Natural killer cell (primary cell): ENCODE results near the gene VRTN. TPM values are rescaled to one million over a fixed set of nuclear protein-coding genes. Genes with fewer than 3 reads are reported as not detected.
A peak's percentile ranks its signal among the peaks of the same experiment; 100 is the strongest.

Experiments
- ATAC-seq, 3 donors: fragments of 150-1000 bp in 2 of 3; fragments of 200-7000 bp in 1 of 3; cut with Tn5 transposase; 1 replicate in 1 of 3; 2 replicates in 2 of 3; pipeline ENCODE4 v1.10.0; 2021; ENCODE audit warnings: mild to moderate bottlenecking in 2 of 3, moderate library complexity in 2 of 3
- DNase-seq, 2 donors: peaks; one replicate each; pipeline versions ENCODE4 v3.0.0 to v3.0.0-alpha.2; 2013 to 2021; ENCODE audit warnings: mixed read lengths in 1 of 2
- H3K27ac ChIP-seq: one replicate; pipeline ENCODE4 v1.5.1; 2013; ENCODE audit warnings: mild to moderate bottlenecking, low read length
- H3K27me3 ChIP-seq: one replicate; pipeline ENCODE4 v1.6.1; 2013; ENCODE audit warnings: low read length; ENCODE audit not compliant: control insufficient read depth, insufficient read depth
- H3K36me3 ChIP-seq: one replicate; pipeline ENCODE4 v1.6.1; 2013; ENCODE audit warnings: low read length; ENCODE audit not compliant: control insufficient read depth, insufficient read depth
- H3K4me1 ChIP-seq: one replicate; pipeline ENCODE4 v1.6.1; 2013; ENCODE audit warnings: low read length; ENCODE audit not compliant: control insufficient read depth, insufficient read depth
- H3K4me3 ChIP-seq: one replicate; pipeline ENCODE4 v1.5.1; 2013; ENCODE audit warnings: low read length
- H3K9me3 ChIP-seq: one replicate; pipeline ENCODE4 v1.6.1; 2013; ENCODE audit warnings: low read length; ENCODE audit not compliant: control insufficient read depth, insufficient read depth
- H3K27ac Mint-ChIP-seq, 2 donors: one replicate each; pipeline ENCODE4 v1.8.0; 2022; ENCODE audit warnings: mild to moderate bottlenecking in 2 of 2, mixed read lengths in 2 of 2, moderate library complexity in 1 of 2
- H3K27me3 Mint-ChIP-seq, 2 donors: one replicate each; pipeline ENCODE4 v1.8.0; 2022; ENCODE audit warnings: low read depth in 2 of 2, mixed read lengths in 2 of 2
- H3K36me3 Mint-ChIP-seq: one replicate; pipeline ENCODE4 v1.8.0; 2022; ENCODE audit warnings: mixed read lengths
- H3K4me1 Mint-ChIP-seq, 2 donors: one replicate each; pipeline ENCODE4 v1.8.0; 2022; ENCODE audit warnings: mixed read lengths in 2 of 2
- H3K4me3 Mint-ChIP-seq: one replicate; pipeline ENCODE4 v1.8.0; 2022; ENCODE audit warnings: mild to moderate bottlenecking, moderate library complexity, mixed read lengths
- H3K9me3 Mint-ChIP-seq, 2 donors: one replicate each; pipeline ENCODE4 v1.8.0; 2022; ENCODE audit warnings: mixed read lengths in 2 of 2
- WGBS: methylation state at CpG from one replicate; pipeline ENCODE4 v1.1.7; 2013; ENCODE audit warnings: missing lambda C conversion rate; ENCODE audit not compliant: insufficient coverage; 5-methylcytosine and 5-hydroxymethylcytosine counted together
- intact Hi-C: fragments of 100-400 bp; cut with micrococcal nuclease; formaldehyde crosslinking; loops from one replicate; pipeline ENCODE4 v1.14.2; 2022
- total RNA-seq, 4 donors: library from RNA; stranded (reverse); fragments of 120-200 nt in 1 of 4; gene quantifications; one replicate each; pipeline versions ENCODE4 v1.2.3 to v1.2.4, GENCODE V29; 2013 to 2022
- TF ChIP-seq, protein P1 (sequence below): fragments of 200-600 bp; IDR thresholded peaks from one replicate; pipeline ENCODE4 v1.8.0; 2022; ENCODE audit warnings: antibody characterized with exemption

The VRTN gene
- total RNA-seq, 3 donors from 2014 or later (not counting 1 experiment from before 2014, with no cell fraction given) = not detected

DNA sequence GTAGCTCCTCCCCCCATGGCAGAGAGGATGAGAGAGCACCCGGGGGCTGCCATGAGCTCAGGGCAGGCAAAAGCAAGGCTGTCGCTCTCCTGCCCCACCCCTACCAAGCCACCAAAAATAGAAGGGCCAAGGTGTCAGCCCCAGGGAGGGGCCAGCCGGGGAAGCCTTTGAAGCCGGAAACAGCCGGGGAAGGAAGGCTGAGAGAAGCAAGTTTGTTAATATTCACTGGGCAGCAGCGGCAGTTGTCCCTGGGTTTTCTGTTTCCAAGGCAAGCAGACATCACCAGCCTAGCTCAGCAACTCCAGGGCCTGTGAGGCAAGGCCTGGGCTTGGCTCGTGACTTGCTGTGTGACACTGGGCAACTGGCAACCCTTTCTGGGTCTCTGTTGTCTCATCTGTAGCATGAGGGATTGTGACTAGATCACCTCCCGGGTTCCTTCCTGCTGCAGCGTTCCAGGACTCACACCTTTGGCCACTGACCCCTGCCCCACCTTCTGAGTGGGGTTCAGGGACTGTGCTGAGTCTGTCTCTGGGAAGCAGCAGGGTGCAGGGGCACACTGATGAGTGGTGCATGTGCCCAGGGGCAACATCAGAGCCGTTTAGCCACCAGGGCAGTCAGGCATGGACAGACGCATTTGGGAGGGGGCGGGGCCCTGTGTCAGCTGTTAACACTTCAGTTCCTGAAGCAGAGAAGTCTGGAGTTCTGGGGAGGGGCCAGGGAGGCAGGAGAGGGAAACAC is 53.4 kb downstream of the VRTN start:
- peak; percentile 91 to 98 (median 96) for ATAC-seq

DNA sequence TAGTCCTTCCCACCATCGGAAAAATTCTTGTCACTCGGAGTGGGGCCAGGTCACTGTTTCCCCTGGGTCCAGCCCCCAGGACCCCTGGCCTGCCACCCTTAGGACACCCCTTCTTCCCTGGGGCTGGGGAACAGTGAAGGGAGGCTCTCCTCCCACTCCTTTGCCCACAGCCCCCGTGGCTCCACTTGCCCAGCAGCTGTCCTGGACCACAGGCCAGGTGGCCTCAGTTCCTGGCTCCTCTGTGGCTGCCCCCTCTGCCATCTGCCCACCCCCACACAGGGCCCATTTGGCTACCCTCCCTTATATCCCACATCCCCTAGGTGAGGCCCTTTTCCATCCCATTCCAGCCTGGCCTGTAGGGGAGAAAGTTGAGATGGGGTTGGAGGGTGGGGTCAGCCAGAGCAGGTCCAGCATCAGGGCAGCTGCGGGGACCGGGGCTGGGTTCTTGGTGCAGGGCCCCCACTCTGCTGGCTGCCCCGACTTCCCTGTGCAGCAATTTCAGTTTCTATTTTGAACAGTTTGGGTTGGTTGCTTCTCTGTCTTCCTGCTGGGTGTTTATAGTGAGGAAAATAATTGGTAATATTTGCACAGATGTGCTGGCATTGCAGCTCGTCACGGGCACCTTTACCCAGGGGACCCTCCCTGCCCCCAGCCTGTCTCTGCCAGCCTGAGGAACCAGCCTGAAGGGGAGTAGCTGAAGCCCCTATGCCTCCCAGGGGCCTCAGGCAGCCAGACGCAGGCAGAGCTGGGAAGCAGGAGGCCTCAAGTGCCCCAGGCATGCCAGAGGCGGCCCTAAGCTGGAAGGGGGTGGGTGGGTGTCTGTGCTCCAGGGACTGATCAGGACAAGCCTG is 54.4 kb downstream of the VRTN start:
- H3K9me3 Mint-ChIP-seq = no peaks in the 10 kb centered on the region
- WGBS = 45% methylated on average over 10 of the region's 10 CpGs
- H3K4me1 Mint-ChIP-seq = peaks cover 19 to 32% of the 10 kb centered on the region in 2 donors
- no peaks in the 10 kb centered on the region for H3K36me3 ChIP-seq
- peaks cover 29% of the 10 kb centered on the region for H3K4me1 ChIP-seq
- H3K27ac Mint-ChIP-seq = peak overlapping the region in 1 of 2 donors; percentile 89
- intact Hi-C loops = no loop called here
- DNase-seq = no peak
- H3K27me3 ChIP-seq = no peaks in the 10 kb centered on the region
- no peaks in the 10 kb centered on the region for H3K36me3 Mint-ChIP-seq
- no peaks in the 10 kb centered on the region for H3K9me3 ChIP-seq
- ATAC-seq = no peak
- no peak overlapping the region for H3K4me3 Mint-ChIP-seq
- peak overlapping the region; percentile 8 for H3K4me3 ChIP-seq
- peak overlapping the region; percentile 74 for H3K27ac ChIP-seq
- H3K27me3 Mint-ChIP-seq = peaks cover 4 to 8% of the 10 kb centered on the region in 2 donors
- TF ChIP-seq, protein P1, sequence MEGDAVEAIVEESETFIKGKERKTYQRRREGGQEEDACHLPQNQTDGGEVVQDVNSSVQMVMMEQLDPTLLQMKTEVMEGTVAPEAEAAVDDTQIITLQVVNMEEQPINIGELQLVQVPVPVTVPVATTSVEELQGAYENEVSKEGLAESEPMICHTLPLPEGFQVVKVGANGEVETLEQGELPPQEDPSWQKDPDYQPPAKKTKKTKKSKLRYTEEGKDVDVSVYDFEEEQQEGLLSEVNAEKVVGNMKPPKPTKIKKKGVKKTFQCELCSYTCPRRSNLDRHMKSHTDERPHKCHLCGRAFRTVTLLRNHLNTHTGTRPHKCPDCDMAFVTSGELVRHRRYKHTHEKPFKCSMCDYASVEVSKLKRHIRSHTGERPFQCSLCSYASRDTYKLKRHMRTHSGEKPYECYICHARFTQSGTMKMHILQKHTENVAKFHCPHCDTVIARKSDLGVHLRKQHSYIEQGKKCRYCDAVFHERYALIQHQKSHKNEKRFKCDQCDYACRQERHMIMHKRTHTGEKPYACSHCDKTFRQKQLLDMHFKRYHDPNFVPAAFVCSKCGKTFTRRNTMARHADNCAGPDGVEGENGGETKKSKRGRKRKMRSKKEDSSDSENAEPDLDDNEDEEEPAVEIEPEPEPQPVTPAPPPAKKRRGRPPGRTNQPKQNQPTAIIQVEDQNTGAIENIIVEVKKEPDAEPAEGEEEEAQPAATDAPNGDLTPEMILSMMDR = no peak

More for the DNA sequence above, 53.4 kb downstream of the VRTN start:
- Histone ChIP-seq H3K9me3 (no peaks in the 10 kb centered on the region), H3K27me3 (no peaks in the 10 kb centered on the region), H3K4me3 (peak overlapping the region; percentile 13), H3K4me1 (peaks cover 29% of the 10 kb centered on the region), H3K36me3 (no peaks in the 10 kb centered on the region), H3K27ac (peak overlapping the region; percentile 74)
- Mint-ChIP-seq H3K27me3 (peaks cover 8 to 9% of the 10 kb centered on the region in 2 donors), H3K4me1 (peaks cover 19 to 32% of the 10 kb centered on the region in 2 donors), H3K27ac (peak overlapping the region; percentile 77 to 89), H3K36me3 (no peaks in the 10 kb centered on the region), H3K9me3 (no peaks in the 10 kb centered on the region), H3K4me3 (peak overlapping the region; percentile 84)
- TF ChIP-seq, protein P1 = no peak
- intact Hi-C loops = no loop called here
- WGBS = 4% methylated on average over 11 of the region's 12 CpGs
- peak; percentile 51 to 83 for DNase-seq

DNA sequence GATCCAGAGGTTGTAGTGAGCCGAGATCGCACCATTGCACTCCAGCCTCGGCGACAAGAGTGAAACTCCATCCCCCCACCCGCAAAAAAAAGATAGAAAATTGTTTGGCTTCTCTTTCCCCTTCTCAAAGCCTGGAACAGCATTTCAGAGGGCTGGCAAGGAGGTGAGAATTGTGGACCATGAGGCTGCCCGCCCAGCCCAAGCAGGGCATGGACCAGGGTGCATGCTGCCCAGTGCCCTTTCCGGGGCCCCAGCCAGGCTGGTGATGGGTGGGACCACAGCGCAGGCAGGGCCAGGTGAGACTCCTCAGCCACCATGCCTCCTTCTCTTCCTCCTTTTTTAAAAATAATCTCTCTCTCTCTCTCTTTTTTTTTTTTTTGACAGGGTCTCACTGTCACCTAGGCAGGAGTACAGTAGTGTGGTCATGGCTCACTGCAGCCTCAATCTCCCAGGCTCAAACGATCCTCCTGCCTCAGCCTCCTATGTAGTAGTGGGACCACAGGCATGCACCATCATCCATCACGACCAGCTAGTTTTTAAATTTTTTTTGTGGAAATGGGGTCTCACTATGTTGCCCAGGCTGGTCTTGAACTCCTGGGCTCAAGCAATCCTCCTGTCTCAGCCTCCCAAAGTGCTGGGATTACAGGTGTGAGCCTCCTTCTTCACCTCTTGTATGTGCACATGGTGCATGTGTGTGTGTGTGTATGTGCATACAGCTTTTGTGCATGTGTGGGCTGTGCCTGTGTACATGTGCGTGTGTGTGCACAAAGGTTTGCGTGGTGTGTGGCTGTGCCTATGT is 55.5 kb downstream of the VRTN start:
- DNase-seq (no peak), ATAC-seq (no peak)
- Mint-ChIP-seq H3K27me3 (peaks cover 4 to 8% of the 10 kb centered on the region in 2 donors), H3K9me3 (no peaks in the 10 kb centered on the region), H3K27ac (no peak overlapping the region), H3K4me1 (peaks cover 19 to 32% of the 10 kb centered on the region in 2 donors), H3K36me3 (no peaks in the 10 kb centered on the region), H3K4me3 (peak overlapping the region; percentile 49)
- Histone ChIP-seq H3K4me3 (no peak overlapping the region), H3K36me3 (no peaks in the 10 kb centered on the region), H3K27ac (no peak overlapping the region), H3K9me3 (no peaks in the 10 kb centered on the region), H3K4me1 (peaks cover 29% of the 10 kb centered on the region), H3K27me3 (no peaks in the 10 kb centered on the region)
- intact Hi-C loops = no loop called here
- WGBS = 95% methylated on average over 12 of the region's 12 CpGs
- TF ChIP-seq, protein P1 = no peak
